MV-4-11 (cell line): ENCODE results near the gene RNU6-1.

Experiments
- DNase-seq: peaks from one replicate; lab custom pipeline; 2025; lab: John Stamatoyannopoulos, UW

Gene RNU6-1

DNA sequence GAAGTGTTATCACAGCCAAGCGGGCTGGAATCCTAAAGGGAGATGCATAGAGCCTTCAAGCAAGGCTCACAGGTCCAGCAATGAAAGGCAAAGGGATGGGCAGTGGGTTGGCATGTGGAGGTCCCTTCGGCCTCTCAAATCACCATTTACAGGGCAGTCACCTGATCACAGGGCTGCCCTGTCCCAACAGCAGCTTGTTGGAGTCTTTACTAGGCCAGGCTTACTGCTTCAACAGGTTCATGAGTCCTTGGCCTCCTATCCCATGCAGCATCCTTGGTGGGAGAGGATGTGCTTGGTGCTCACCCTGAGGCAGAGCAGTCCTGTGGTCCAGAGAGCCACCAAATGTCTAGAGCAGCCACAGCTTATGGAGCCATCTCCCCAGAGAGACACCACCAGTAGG, 38.7 kb downstream of the RNU6-1 start:
- DNase-seq, result no peak

DNA sequence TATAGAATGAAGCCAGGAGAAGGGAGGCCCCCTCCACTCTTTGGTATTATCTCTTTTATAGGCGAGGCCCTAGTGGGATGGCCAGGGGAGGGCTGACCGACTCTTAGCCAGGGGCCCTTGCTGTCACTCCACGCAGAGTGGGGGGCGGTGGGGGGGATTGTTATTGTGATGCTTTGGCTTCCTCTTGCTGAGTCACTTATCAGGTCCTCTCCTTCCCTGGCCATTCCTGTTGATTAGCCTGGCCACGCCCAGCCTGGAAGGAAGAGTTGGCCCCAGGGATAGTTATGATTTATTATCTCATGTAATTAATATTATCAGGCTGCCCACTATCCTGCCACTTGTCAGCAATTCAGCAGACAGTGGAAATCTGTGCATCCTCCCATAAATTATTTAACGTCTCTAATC, 40.0 kb downstream of the RNU6-1 start:
- DNase-seq, result no peak

DNA sequence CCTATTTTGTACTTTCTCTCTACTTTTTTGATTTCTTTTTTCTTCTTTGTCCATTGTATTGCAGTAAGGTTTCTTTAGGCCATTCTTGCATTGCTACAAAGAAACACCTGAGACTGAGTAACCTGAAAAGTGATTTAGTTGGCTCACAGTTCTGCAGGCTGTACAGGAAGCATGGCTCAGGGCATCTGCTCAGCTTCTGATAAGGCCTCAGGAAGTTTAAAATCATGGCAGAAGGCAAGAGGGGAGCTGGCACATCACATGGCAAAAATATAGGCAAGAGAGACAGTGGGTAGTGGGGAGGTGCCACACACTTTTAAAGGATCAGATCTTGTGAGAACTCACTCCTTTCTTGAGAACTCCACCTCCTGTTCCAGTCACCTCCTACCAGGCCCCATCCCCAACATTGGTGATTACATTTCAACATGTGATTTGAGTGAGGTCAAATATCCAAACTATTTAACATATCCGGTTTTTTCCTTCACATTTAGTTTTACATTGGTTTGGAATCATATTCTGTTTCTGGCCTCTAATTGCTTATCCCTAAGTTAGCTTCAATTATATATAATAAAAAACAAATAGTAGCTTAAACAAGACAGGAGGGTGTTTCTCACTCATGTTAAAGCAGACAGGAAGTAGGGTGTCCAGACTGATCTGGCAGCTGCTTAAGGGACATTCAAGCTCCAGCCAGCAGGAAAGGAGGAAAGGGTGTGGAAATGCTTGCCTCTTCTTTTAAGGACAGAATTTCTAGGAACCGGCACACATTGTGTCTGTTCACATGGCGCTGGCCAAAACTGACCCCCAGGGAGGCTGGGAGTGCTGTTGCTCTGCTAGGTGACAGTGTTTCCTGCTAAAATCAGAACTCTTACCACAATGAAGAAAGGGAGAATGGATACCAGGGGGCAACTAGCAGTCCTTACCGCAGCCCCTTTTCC, 43.4 kb downstream of the RNU6-1 start:
- DNase-seq, result no peak

DNA sequence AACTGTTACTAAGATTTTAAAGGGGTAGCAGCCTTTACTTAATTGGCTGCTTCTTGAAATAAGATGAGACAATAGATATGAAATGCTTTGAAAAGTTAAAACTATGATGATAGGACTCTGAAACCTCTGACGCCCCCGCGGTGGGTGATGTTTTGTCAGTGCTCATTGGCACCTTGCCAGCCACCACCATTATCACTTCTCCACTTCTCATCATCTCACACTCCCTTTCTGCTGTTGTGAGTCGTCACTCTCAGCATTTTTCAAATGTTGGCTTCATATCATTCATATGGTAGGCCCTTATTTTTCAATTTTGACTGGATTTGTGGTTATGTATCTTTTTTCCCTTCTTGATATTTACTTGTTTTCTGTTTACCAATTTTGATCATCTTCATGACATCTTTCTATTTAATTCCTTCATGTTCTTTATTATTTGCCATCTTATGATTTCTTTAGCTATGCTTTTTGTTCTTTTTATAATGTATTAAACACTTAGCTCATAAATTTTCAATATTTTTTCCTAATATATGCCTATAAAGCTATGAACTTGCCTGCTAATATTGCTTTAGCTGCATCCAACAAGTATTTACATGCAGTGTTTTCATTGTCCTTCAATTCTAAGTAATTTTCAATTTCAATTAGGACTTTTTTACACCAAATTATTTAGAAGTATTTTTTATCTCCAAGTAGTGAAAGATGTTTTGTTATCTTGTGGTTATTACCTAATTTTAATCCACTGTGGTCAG, 44.8 kb downstream of the RNU6-1 start:
- no peak for DNase-seq

DNA sequence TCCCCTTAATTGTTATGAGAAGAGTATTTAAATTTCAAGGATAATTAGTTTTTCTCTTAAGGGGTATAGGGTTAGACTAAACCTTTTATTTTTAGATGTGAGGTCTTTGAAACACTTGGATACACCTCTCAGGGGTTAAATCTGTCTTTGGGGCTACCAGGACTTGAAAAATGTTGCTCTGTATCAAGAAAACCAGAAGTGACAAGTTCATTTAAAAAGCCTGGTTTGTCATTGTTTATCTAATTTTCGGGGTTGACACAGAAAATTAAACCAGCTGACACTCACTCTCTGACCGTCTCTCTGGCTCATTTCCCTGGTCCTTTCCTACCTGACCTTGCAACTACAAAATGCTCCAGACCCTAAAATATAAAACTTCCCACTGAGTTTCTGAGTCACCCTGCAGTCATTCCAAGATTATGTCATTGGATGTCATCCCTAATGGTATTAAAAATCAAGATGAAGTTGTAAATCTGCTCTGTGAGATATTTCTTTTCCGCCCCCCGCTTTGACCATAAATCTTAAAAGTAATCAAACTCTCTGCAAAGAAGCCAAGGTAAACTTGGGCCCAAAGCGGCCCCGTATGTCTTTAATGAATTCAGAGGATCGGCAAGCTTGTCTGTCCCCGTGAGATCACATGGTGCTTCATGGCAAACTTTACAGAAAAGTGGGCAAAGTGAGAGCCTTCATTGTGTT, 47.4 kb downstream of the RNU6-1 start:
- DNase-seq, result no peak

DNA sequence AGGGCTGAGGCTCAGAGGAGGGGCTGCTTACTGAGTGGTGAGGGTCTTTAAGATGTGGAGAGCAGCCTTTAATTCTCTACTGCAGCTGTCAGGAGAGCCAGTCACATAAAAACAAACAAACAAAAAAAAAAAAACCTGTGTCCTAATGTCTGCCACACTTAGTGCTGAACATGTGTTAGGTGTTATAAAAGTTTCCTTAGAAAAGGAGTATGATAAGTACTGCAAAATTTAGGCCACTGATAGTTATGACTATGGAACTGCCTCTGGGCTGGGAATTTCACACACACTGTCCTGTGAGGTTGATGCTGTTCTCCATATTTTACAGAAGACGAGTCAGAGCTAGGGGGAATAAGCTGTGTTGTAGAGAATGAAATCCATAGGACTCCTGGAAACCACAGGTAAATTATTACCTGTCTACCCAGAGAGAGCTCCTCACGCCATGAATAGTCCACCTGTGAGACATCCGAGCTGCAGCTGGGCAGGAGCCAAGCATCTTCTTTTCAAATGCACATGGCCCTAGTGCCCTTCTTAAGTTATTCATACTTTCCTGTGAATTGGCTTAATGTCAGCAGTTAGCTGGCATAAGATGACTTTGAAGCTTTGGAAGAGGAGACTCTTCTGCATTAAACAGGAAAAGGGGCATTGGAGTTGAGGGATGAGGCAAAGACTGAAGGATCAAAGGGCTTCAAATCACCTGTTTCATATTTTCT, 49.1 kb downstream of the RNU6-1 start:
- DNase-seq, result no peak
